Neuronal stem cell (in vitro differentiated cells): Measurements from ENCODE around the gene ATP5PD.

ENCODE experiments used
- DNase-seq: peaks from one replicate; pipeline ENCODE4 v3.0.0-alpha.2; 2013; ENCODE audit warnings: low spot score
- H2AFZ ChIP-seq: one replicate; pipeline ENCODE4 v1.6.1; 2013; ENCODE audit warnings: mild to moderate bottlenecking, low read length, inconsistent platforms
- H2AK5ac ChIP-seq: 2 replicates; pipeline ENCODE4 v1.6.1; 2013; ENCODE audit warnings: low read depth, mild to moderate bottlenecking, inconsistent platforms, low read length, moderate library complexity, mixed read lengths
- H2BK120ac ChIP-seq: 2 replicates; pipeline ENCODE4 v1.6.1; 2013; ENCODE audit warnings: low read depth, mild to moderate bottlenecking, inconsistent platforms, low read length, moderate library complexity, mixed read lengths
- H2BK12ac ChIP-seq: one replicate; pipeline ENCODE4 v1.6.1; 2013; ENCODE audit warnings: low read length, inconsistent platforms
- H2BK15ac ChIP-seq: 2 replicates; pipeline ENCODE4 v1.6.1; 2013; ENCODE audit warnings: mild to moderate bottlenecking, low read length, inconsistent platforms, mixed read lengths
- H2BK5ac ChIP-seq: one replicate; pipeline ENCODE4 v1.6.1; 2013; ENCODE audit warnings: inconsistent platforms, mild to moderate bottlenecking, low read length, moderate library complexity
- H3K14ac ChIP-seq: one replicate; pipeline ENCODE4 v1.6.1; 2013; ENCODE audit warnings: low read length, inconsistent platforms
- H3K18ac ChIP-seq: 2 replicates; pipeline ENCODE4 v1.6.1; 2013; ENCODE audit warnings: low read length, inconsistent platforms
- H3K23ac ChIP-seq: 2 replicates; pipeline ENCODE4 v1.6.1; 2013; ENCODE audit warnings: low read depth, mild to moderate bottlenecking, mixed read lengths, low read length, inconsistent platforms; ENCODE audit not compliant: poor library complexity
- H3K27ac ChIP-seq: replicated peaks from 3 replicates; pipeline ENCODE4 v1.5.1; 2013; ENCODE audit warnings: low read length, inconsistent platforms
- H3K27me3 ChIP-seq, 3 experiments: 2 replicates each; pipeline ENCODE4 v1.6.1; 2013; ENCODE audit warnings: low read length in 3 of 3, mild to moderate bottlenecking in 2 of 3, inconsistent platforms in 1 of 3, low read depth in 1 of 3, mixed read lengths in 1 of 3, moderate library complexity in 1 of 3; ENCODE audit not compliant: control insufficient read depth in 3 of 3, insufficient read depth in 3 of 3
- H3K36me3 ChIP-seq, 2 donors: replicated peaks in 1 of 2; 2 replicates each; pipeline ENCODE4 v1.6.1; 2013; ENCODE audit warnings: low read length in 2 of 2; ENCODE audit not compliant: control insufficient read depth in 2 of 2, insufficient read depth in 2 of 2
- H3K4ac ChIP-seq: 2 replicates; pipeline ENCODE4 v1.6.1; 2013; ENCODE audit warnings: inconsistent platforms, mild to moderate bottlenecking, low read length, moderate library complexity
- H3K4me1 ChIP-seq, 2 donors: 1 replicate in 1 of 2; 2 replicates in 1 of 2; pipeline ENCODE4 v1.6.1; 2013; ENCODE audit warnings: low read length in 2 of 2, low read depth in 1 of 2; ENCODE audit not compliant: control insufficient read depth in 2 of 2, insufficient read depth in 1 of 2
- H3K4me2 ChIP-seq: one replicate; pipeline ENCODE4 v1.6.1; 2013; ENCODE audit warnings: mild to moderate bottlenecking, low read length, inconsistent platforms; ENCODE audit not compliant: insufficient read depth, poor library complexity, severe bottlenecking
- H3K4me3 ChIP-seq, 2 donors: 2 replicates each; pipeline ENCODE4 v1.5.1; 2013; ENCODE audit warnings: low read length in 2 of 2, mild to moderate bottlenecking in 2 of 2, inconsistent platforms in 1 of 2, moderate library complexity in 1 of 2
- H3K79me1 ChIP-seq: one replicate; pipeline ENCODE4 v1.6.1; 2013; ENCODE audit warnings: low read depth, mild to moderate bottlenecking, inconsistent platforms, low read length, moderate library complexity
- H3K9ac ChIP-seq: one replicate; pipeline ENCODE4 v1.6.1; 2013; ENCODE audit warnings: mild to moderate bottlenecking, low read depth, low read length, inconsistent platforms; ENCODE audit not compliant: poor library complexity
- H3K9me3 ChIP-seq, 2 donors: replicated peaks in 1 of 2; 2 replicates each; pipeline versions ENCODE3 to v1.6.1; 2013; ENCODE audit warnings: low read length in 2 of 2, mild to moderate bottlenecking in 2 of 2, inconsistent platforms in 1 of 2, low read depth in 1 of 2, mixed read lengths in 1 of 2, moderate library complexity in 1 of 2; ENCODE audit not compliant: control insufficient read depth in 2 of 2, insufficient read depth in 1 of 2
- H4K8ac ChIP-seq: one replicate; pipeline ENCODE4 v1.6.1; 2013; ENCODE audit warnings: low read depth, mild to moderate bottlenecking, inconsistent platforms, low read length, moderate library complexity
- H4K91ac ChIP-seq: one replicate; pipeline ENCODE4 v1.6.1; 2013; ENCODE audit warnings: low read length, low read depth, mild to moderate bottlenecking, inconsistent platforms; ENCODE audit not compliant: poor library complexity
- WGBS, 2 donors: extraction: QIAGEN DNeasy Blood & Tissue Kit; methylation state at CpG; one replicate each; pipeline ENCODE4 v1.1.7; 2013; ENCODE audit warnings: missing lambda C conversion rate in 2 of 2, mixed read lengths in 1 of 2; ENCODE audit not compliant: insufficient read length in 2 of 2, insufficient replicate concordance in 1 of 2; ENCODE audit errors: extremely low coverage in 2 of 2; 5-methylcytosine and 5-hydroxymethylcytosine counted together

The ATP5PD gene

GRCh38 chr17:75010683-75011400 lies 35.9 kb downstream of the ATP5PD start:
- H3K36me3 ChIP-seq = peaks cover 0 to 9% of the 10 kb centered on the region in 2 donors
- no peak overlapping the region for H2BK12ac ChIP-seq
- H2BK5ac ChIP-seq = no peak overlapping the region
- H4K8ac ChIP-seq = no peak overlapping the region
- no peaks in the 10 kb centered on the region for H3K9me3 ChIP-seq
- H4K91ac ChIP-seq = no peak overlapping the region
- no peak overlapping the region for H3K18ac ChIP-seq
- no peak overlapping the region for H3K4me2 ChIP-seq
- no peak overlapping the region for H3K4ac ChIP-seq
- H2AK5ac ChIP-seq = peak overlapping the region; percentile 19
- no peak overlapping the region for H2BK120ac ChIP-seq
- H3K4me1 ChIP-seq = peaks cover 7 to 12% of the 10 kb centered on the region in 2 donors
- no peaks in the 10 kb centered on the region for H3K79me1 ChIP-seq
- no peak overlapping the region for H3K14ac ChIP-seq
- whole genome bisulfite sequencing, 2 donors = no CpG with 5 or more reads among the region's 8 CpGs
- H3K9ac ChIP-seq = no peak overlapping the region
- no peak overlapping the region for H3K4me3 ChIP-seq
- H3K23ac ChIP-seq = no peak overlapping the region
- no peaks in the 10 kb centered on the region for H3K27me3 ChIP-seq
- H2BK15ac ChIP-seq = no peak overlapping the region
- no peak for DNase-seq
- no peak overlapping the region for H3K27ac ChIP-seq
- H2AFZ ChIP-seq = no peak overlapping the region

GRCh38 chr17:75009139-75009724 lies 37.5 kb downstream of the ATP5PD start:
- Histone ChIP-seq H4K91ac (no peak overlapping the region), H3K9me3 (no peaks in the 10 kb centered on the region), H3K4me2 (no peak overlapping the region), H3K14ac (no peak overlapping the region), H2BK120ac (no peak overlapping the region), H3K79me1 (no peaks in the 10 kb centered on the region), H3K18ac (no peak overlapping the region), H4K8ac (no peak overlapping the region), H3K27ac (no peak overlapping the region), H2AFZ (no peak overlapping the region), H3K9ac (no peak overlapping the region), H2BK12ac (no peak overlapping the region), H2BK15ac (no peak overlapping the region), H3K4me3 (no peak overlapping the region), H3K4me1 (peaks cover 7 to 12% of the 10 kb centered on the region in 2 donors), H2BK5ac (no peak overlapping the region), H3K4ac (no peak overlapping the region), H2AK5ac (no peak overlapping the region), H3K36me3 (peaks cover 5 to 16% of the 10 kb centered on the region in 2 donors), H3K23ac (no peak overlapping the region), H3K27me3 (no peaks in the 10 kb centered on the region)
- DNase-seq = no peak
- no CpG with 5 or more reads among the region's 2 CpGs for WGBS, 2 donors

- no peak overlapping the region for H2BK15ac ChIP-seq
- no peak overlapping the region for H3K27ac ChIP-seq
- no peak overlapping the region for H4K8ac ChIP-seq
- no peaks in the 10 kb centered on the region for H3K27me3 ChIP-seq
- no peaks in the 10 kb centered on the region for H3K79me1 ChIP-seq
- WGBS, 2 donors = no CpG with 5 or more reads among the region's 6 CpGs
- H3K23ac ChIP-seq = no peak overlapping the region
- no peak overlapping the region for H2BK12ac ChIP-seq
- H3K4me2 ChIP-seq = no peak overlapping the region
- no peak overlapping the region for H4K91ac ChIP-seq
- H3K9ac ChIP-seq = peak overlapping the region; percentile 12
- H3K9me3 ChIP-seq = no peaks in the 10 kb centered on the region
- no peak overlapping the region for H3K18ac ChIP-seq
- H3K4ac ChIP-seq = no peak overlapping the region
- peaks cover 4 to 7% of the 10 kb centered on the region in 2 donors for H3K4me1 ChIP-seq
- H3K14ac ChIP-seq = no peak overlapping the region
- H3K4me3 ChIP-seq = no peak overlapping the region
- H2BK120ac ChIP-seq = no peak overlapping the region
- no peak overlapping the region for H2AFZ ChIP-seq
- H2BK5ac ChIP-seq = no peak overlapping the region
- DNase-seq = no peak
- peaks cover 8 to 24% of the 10 kb centered on the region in 2 donors for H3K36me3 ChIP-seq
- no peak overlapping the region for H2AK5ac ChIP-seq
Measured at GRCh38 chr17:75008373-75008772, 38.4 kb downstream of the ATP5PD start.

GRCh38 chr17:75006653-75007052 lies 40.1 kb downstream of the ATP5PD start:
- Histone ChIP-seq H2BK5ac (no peak overlapping the region), H3K4me1 (peaks cover 2 to 6% of the 10 kb centered on the region in 2 donors), H4K8ac (no peak overlapping the region), H2AFZ (no peak overlapping the region), H4K91ac (no peak overlapping the region), H3K23ac (no peak overlapping the region), H3K36me3 (peaks cover 20 to 41% of the 10 kb centered on the region in 2 donors), H3K18ac (no peak overlapping the region), H3K4me3 (no peak overlapping the region), H3K4ac (no peak overlapping the region), H2AK5ac (no peak overlapping the region), H3K27ac (no peak overlapping the region), H2BK15ac (no peak overlapping the region), H2BK120ac (no peak overlapping the region), H2BK12ac (no peak overlapping the region), H3K4me2 (no peak overlapping the region), H3K9ac (no peak overlapping the region), H3K79me1 (no peaks in the 10 kb centered on the region), H3K27me3 (no peaks in the 10 kb centered on the region), H3K9me3 (no peaks in the 10 kb centered on the region), H3K14ac (no peak overlapping the region)
- WGBS, 2 donors = no CpG with 5 or more reads among the region's 5 CpGs
- no peak for DNase-seq
